Left ventricle myocardium inferior (tissue), 1 donor: Measurements from ENCODE around the gene CTNNA2. TPM values are rescaled to one million over a fixed set of nuclear protein-coding genes. Genes with fewer than 3 reads are reported as not detected.

Experiments
- DNase-seq: peaks from one replicate; pipeline ENCODE4 v3.0.0-alpha.2; 2020
- H3K27ac ChIP-seq: fragments of 200-600 bp; replicated peaks from 2 replicates; pipeline ENCODE4 v1.8.0; 2021
- H3K27me3 ChIP-seq: fragments of 200-600 bp; 2 replicates; pipeline ENCODE4 v1.8.0; 2021; ENCODE audit warnings: low read depth
- H3K36me3 ChIP-seq: fragments of 200-600 bp; 2 replicates; pipeline ENCODE4 v1.8.0; 2021
- H3K4me1 ChIP-seq: fragments of 200-600 bp; 2 replicates; pipeline ENCODE4 v1.8.0; 2021
- H3K4me3 ChIP-seq: fragments of 200-600 bp; 2 replicates; pipeline ENCODE4 v1.8.0; 2021; ENCODE audit warnings: mild to moderate bottlenecking, moderate library complexity
- H3K9me3 ChIP-seq: fragments of 200-600 bp; replicated peaks from 2 replicates; pipeline ENCODE4 v1.8.0; 2021
- CTCF ChIP-seq: fragments of 200-600 bp; IDR thresholded peaks from 2 replicates; pipeline ENCODE4 v1.8.0; 2021; ENCODE audit warnings: antibody characterized with exemption, mild to moderate bottlenecking, borderline replicate concordance
- intact Hi-C: fragments of 100-400 bp; cut with micrococcal nuclease; formaldehyde crosslinking; loops from one replicate; pipeline ENCODE4 v1.11.0; 2022
- total RNA-seq: library from RNA; stranded (reverse); fragmentation: NEBNext Ultra II Directional; extraction: Animal tissue kit (Norgen Biotek cat#: 25700); gene quantifications from one replicate; pipeline ENCODE4 v1.2.1, GENCODE V29; 2021
- donor health status: DM: no; HTN: yes; CAD: no; lungs with severe emphysema.

Gene CTNNA2
- total RNA-seq, 1 donor from 2014 or later = not detected

- no peak overlapping the region for H3K4me3 ChIP-seq
- H3K27me3 ChIP-seq = peaks cover 9% of the 10 kb centered on the region
- no peak for TF ChIP-seq CTCF
- H3K9me3 ChIP-seq = no peaks in the 10 kb centered on the region
- H3K4me1 ChIP-seq = no peaks in the 10 kb centered on the region
- intact Hi-C loops = no loop called here
- no peak for DNase-seq
- no peak overlapping the region for H3K27ac ChIP-seq
- no peaks in the 10 kb centered on the region for H3K36me3 ChIP-seq
These were observed 454.0 kb downstream of the CTNNA2 start for GRCh38 chr2:79966882-79967281.

- Histone ChIP-seq H3K9me3 (no peaks in the 10 kb centered on the region), H3K27me3 (peaks cover 9% of the 10 kb centered on the region), H3K36me3 (no peaks in the 10 kb centered on the region), H3K27ac (no peak overlapping the region), H3K4me3 (no peak overlapping the region), H3K4me1 (no peaks in the 10 kb centered on the region)
- TF ChIP-seq CTCF = no peak
- intact Hi-C loops = no loop called here
- no peak for DNase-seq
These were observed 459.0 kb downstream of the CTNNA2 start for GRCh38 chr2:79971807-79972206.

GRCh38 chr2:79972661-79973060 lies 459.8 kb downstream of the CTNNA2 start:
- intact Hi-C loops = no loop called here
- no peak for TF ChIP-seq CTCF
- Histone ChIP-seq H3K9me3 (no peaks in the 10 kb centered on the region), H3K4me3 (no peak overlapping the region), H3K27ac (no peak overlapping the region), H3K27me3 (peaks cover 9% of the 10 kb centered on the region), H3K36me3 (no peaks in the 10 kb centered on the region), H3K4me1 (no peaks in the 10 kb centered on the region)
- no peak for DNase-seq

GRCh38 chr2:79975791-79976565 lies 463.1 kb downstream of the CTNNA2 start:
- Histone ChIP-seq H3K36me3 (no peaks in the 10 kb centered on the region), H3K27ac (no peak overlapping the region), H3K27me3 (no peaks in the 10 kb centered on the region), H3K4me3 (no peak overlapping the region), H3K9me3 (no peaks in the 10 kb centered on the region), H3K4me1 (no peaks in the 10 kb centered on the region)
- intact Hi-C loops = no loop called here
- DNase-seq = no peak
- TF ChIP-seq CTCF = no peak

GRCh38 chr2:79977792-79978191 lies 464.9 kb downstream of the CTNNA2 start:
- DNase-seq = no peak
- no peak for TF ChIP-seq CTCF
- Histone ChIP-seq H3K36me3 (no peaks in the 10 kb centered on the region), H3K9me3 (no peaks in the 10 kb centered on the region), H3K4me1 (no peaks in the 10 kb centered on the region), H3K4me3 (no peak overlapping the region), H3K27ac (no peak overlapping the region), H3K27me3 (no peaks in the 10 kb centered on the region)
- intact Hi-C loops = no loop called here
